Motor neuron (in vitro differentiated cells): ENCODE measurements around the gene CLDN11. TPM values are rescaled to one million over a fixed set of nuclear protein-coding genes. Genes with fewer than 3 reads are reported as not detected.
A peak's percentile ranks its signal among the peaks of the same experiment; 100 is the strongest.

Source experiments
- ATAC-seq, 8 experiments: fragments of 200-7000 bp; cut with Tn5 transposase; replicated peaks in 6 of 8; 2 replicates each; pipeline ENCODE4 v1.8.0; 2021; ENCODE audit warnings: mild to moderate bottlenecking in 8 of 8, moderate library complexity in 8 of 8
- H3K27ac ChIP-seq, 2 donors: fragments of 250-450 bp; sonication (Bioruptor Pico); 2 replicates each; pipeline ENCODE4 v1.9.0; 2021; ENCODE audit warnings: antibody characterized with exemption in 2 of 2, mild to moderate bottlenecking in 2 of 2, moderate library complexity in 1 of 2
- H3K4me1 ChIP-seq, 2 donors: fragments of 250-450 bp; sonication (Bioruptor Pico); replicated peaks in 1 of 2; 2 replicates each; pipeline ENCODE4 v1.6.1; 2021; ENCODE audit warnings: antibody characterized with exemption in 2 of 2, mild to moderate bottlenecking in 2 of 2, moderate library complexity in 1 of 2
- H3K4me3 ChIP-seq, 5 donors: fragments of 250-450 bp; sonication (Bioruptor Pico); 2 replicates each; pipeline ENCODE4 v1.9.0; 2021; ENCODE audit warnings: antibody characterized with exemption in 5 of 5, mild to moderate bottlenecking in 5 of 5, moderate library complexity in 4 of 5
- WGBS, 10 experiments: fragments of 450-650 bp; shearing (Covaris generic); methylation state at CpG; one replicate each; pipeline ENCODE4 v1.0.0; 2022; 5-methylcytosine and 5-hydroxymethylcytosine counted together
- in situ Hi-C, 9 experiments: fragments of 400-800 bp; cut with MboI; loops; one replicate each; pipeline ENCODE4 v1.15.0; 2021; ENCODE audit warnings: low sequenced_read_pairs in 9 of 9, low pct_unique_long_range_greater_than_20kb in 2 of 9; ENCODE audit not compliant: unreplicated experiment in 9 of 9
- total RNA-seq, 8 experiments: library from RNA; unstranded; fragments of 300-600 nt; gene quantifications; 2 replicates each; pipeline versions ENCODE4 v1.2.3 to v1.2.4, GENCODE V29; 2022

The CLDN11 gene
- total RNA-seq, 8 experiments from 2014 or later: 1.7 to 90.1 (median 14.6) TPM

- 57 to 100% (median 83%) methylated on average over 1 to 4 of the region's 4 CpGs; no CpG with 5 or more reads in 2 of the 10 experiments for WGBS, 10 experiments
- ATAC-seq: no peak
- Histone ChIP-seq H3K4me3 (no peak overlapping the region), H3K27ac (no peak overlapping the region), H3K4me1 (peaks cover 14 to 15% of the 10 kb centered on the region in 2 donors)
- in situ Hi-C loops: no loop called here
These were observed 44.3 kb downstream of the CLDN11 start for GRCh38 chr3:170463011-170463410.

- in situ Hi-C loops: no loop called here
- no peak for ATAC-seq
- WGBS, 10 experiments: 67 to 100% (median 81%) methylated on average over 1 to 3 of the region's 3 CpGs; no CpG with 5 or more reads in 2 of the 10 experiments
- H3K4me3 ChIP-seq: no peak overlapping the region
- H3K27ac ChIP-seq: no peak overlapping the region
- peaks cover 35 to 42% of the 10 kb centered on the region in 2 donors for H3K4me1 ChIP-seq
These were observed 47.3 kb downstream of the CLDN11 start for GRCh38 chr3:170465955-170466354.

GRCh38 chr3:170467007-170467406 is 48.3 kb downstream of the CLDN11 start:
- in situ Hi-C loops: no loop called here
- Histone ChIP-seq H3K4me1 (peaks cover 35 to 44% of the 10 kb centered on the region in 2 donors), H3K27ac (no peak overlapping the region), H3K4me3 (no peak overlapping the region)
- WGBS, 10 experiments: 24 to 90% (median 65%) methylated on average over 2 to 10 of the region's 14 CpGs; no CpG with 5 or more reads in 4 of the 10 experiments
- peak in 5 of 8 experiments; percentile 11 to 45 (median 33) for ATAC-seq

GRCh38 chr3:170467571-170468147 is 49.0 kb downstream of the CLDN11 start:
- H3K27ac ChIP-seq: no peak overlapping the region
- in situ Hi-C loops: no loop called here
- peaks cover 35 to 44% of the 10 kb centered on the region in 2 donors for H3K4me1 ChIP-seq
- no peak overlapping the region for H3K4me3 ChIP-seq
- ATAC-seq: peak in 6 of 8 experiments; percentile 44 to 91 (median 82)
- 43 to 100% (median 58%) methylated on average over 1 to 7 of the region's 7 CpGs; no CpG with 5 or more reads in 1 of the 10 experiments for WGBS, 10 experiments

- no peak overlapping the region for H3K4me3 ChIP-seq
- peaks cover 35 to 44% of the 10 kb centered on the region in 2 donors for H3K4me1 ChIP-seq
- in situ Hi-C loops: no loop called here
- H3K27ac ChIP-seq: no peak overlapping the region
- WGBS, 10 experiments: 20 to 100% (median 53%) methylated on average over 1 to 4 of the region's 5 CpGs
- ATAC-seq: peak in 5 of 8 experiments; percentile 8 to 52 (median 26)
These were observed 50.7 kb downstream of the CLDN11 start for GRCh38 chr3:170469151-170470062.

- 6 to 100% (median 30%) methylated on average over 1 to 8 of the region's 9 CpGs; no CpG with 5 or more reads in 2 of the 10 experiments for WGBS, 10 experiments
- in situ Hi-C loops: no loop called here
- Histone ChIP-seq H3K4me1 (peaks cover 35 to 44% of the 10 kb centered on the region in 2 donors), H3K27ac (peak overlapping the region in 1 of 2 donors; percentile 14), H3K4me3 (no peak overlapping the region)
- ATAC-seq: peak; percentile 20 to 72 (median 43)
These were observed 51.7 kb downstream of the CLDN11 start for GRCh38 chr3:170470063-170471016.

- H3K4me3 ChIP-seq: no peak overlapping the region
- H3K4me1 ChIP-seq: peaks cover 35 to 44% of the 10 kb centered on the region in 2 donors
- no peak for ATAC-seq
- in situ Hi-C loops: no loop called here
- WGBS, 10 experiments: 33 to 73% (median 45%) methylated on average over 1 to 3 of the region's 3 CpGs; no CpG with 5 or more reads in 2 of the 10 experiments
- H3K27ac ChIP-seq: no peak overlapping the region
These were observed 52.5 kb downstream of the CLDN11 start for GRCh38 chr3:170471149-170471548.

GRCh38 chr3:170473358-170473757 is 54.7 kb downstream of the CLDN11 start:
- peaks cover 17 to 28% of the 10 kb centered on the region in 2 donors for H3K4me1 ChIP-seq
- ATAC-seq: peak in 2 of 8 experiments; percentile 14 to 31
- H3K27ac ChIP-seq: no peak overlapping the region
- WGBS, 10 experiments: 47 to 60% (median 54%) methylated on average over 1 to 2 of the region's 3 CpGs; no CpG with 5 or more reads in 6 of the 10 experiments
- no peak overlapping the region for H3K4me3 ChIP-seq
- in situ Hi-C loops: no loop called here

- in situ Hi-C loops: no loop called here
- 45 to 100% (median 63%) methylated on average over 1 to 3 of the region's 3 CpGs; no CpG with 5 or more reads in 1 of the 10 experiments for WGBS, 10 experiments
- no peak for ATAC-seq
- no peak overlapping the region for H3K4me3 ChIP-seq
- no peak overlapping the region for H3K27ac ChIP-seq
- peaks cover 5 to 10% of the 10 kb centered on the region in 2 donors for H3K4me1 ChIP-seq
These were observed 56.5 kb downstream of the CLDN11 start for GRCh38 chr3:170475092-170475685.

GRCh38 chr3:170476291-170476690 is 57.6 kb downstream of the CLDN11 start:
- ATAC-seq: no peak
- Histone ChIP-seq H3K4me3 (no peak overlapping the region), H3K4me1 (no peaks in the 10 kb centered on the region), H3K27ac (no peak overlapping the region)
- 25 to 100% (median 66%) methylated on average over 1 to 6 of the region's 6 CpGs; no CpG with 5 or more reads in 2 of the 10 experiments for WGBS, 10 experiments
- in situ Hi-C loops: no loop called here

GRCh38 chr3:170477395-170477794 is 58.7 kb downstream of the CLDN11 start:
- whole genome bisulfite sequencing, 10 experiments: 0 to 93% (median 59%) methylated on average over 1 to 2 of the region's 2 CpGs
- in situ Hi-C loops: no loop called here
- no peak for ATAC-seq
- no peak overlapping the region for H3K4me3 ChIP-seq
- H3K27ac ChIP-seq: no peak overlapping the region
- H3K4me1 ChIP-seq: no peaks in the 10 kb centered on the region

GRCh38 chr3:170480111-170480510 is 61.4 kb downstream of the CLDN11 start:
- no peak overlapping the region for H3K4me3 ChIP-seq
- ATAC-seq: no peak
- in situ Hi-C loops: no loop called here
- H3K4me1 ChIP-seq: no peaks in the 10 kb centered on the region
- no peak overlapping the region for H3K27ac ChIP-seq
- WGBS, 10 experiments: 74 to 98% (median 94%) methylated on average over 2 to 4 of the region's 4 CpGs; no CpG with 5 or more reads in 3 of the 10 experiments
